ENCODE data around the gene FUBP1.

DNA sequence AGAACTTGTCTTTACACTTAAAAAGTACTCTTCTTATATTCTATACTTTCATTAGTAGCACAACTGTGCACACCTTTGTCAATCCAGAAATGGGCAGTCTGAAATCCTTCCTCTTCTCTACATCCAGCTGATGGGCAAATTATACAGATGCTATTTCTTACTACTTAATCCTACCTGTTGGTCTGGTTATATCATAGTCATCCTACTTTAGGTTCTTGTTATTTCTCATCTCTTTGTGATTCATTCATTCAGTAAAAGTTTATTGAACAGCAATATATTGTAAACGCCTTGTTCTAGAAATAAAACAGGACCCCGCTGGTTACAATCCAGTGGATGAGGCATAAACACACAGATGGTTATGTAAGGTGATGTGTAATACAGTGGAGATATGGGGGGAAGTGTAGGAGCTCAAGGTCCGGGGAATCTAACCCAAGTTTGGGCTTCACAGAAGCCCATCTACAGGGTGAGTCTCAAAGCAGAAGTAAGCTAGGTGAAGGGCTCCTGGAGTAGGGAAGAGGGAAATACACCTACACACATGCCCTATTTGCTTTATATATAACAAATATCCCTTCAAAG is 11.8 kb upstream of the FUBP1 start:
- TF ChIP-seq, protein P1, sequence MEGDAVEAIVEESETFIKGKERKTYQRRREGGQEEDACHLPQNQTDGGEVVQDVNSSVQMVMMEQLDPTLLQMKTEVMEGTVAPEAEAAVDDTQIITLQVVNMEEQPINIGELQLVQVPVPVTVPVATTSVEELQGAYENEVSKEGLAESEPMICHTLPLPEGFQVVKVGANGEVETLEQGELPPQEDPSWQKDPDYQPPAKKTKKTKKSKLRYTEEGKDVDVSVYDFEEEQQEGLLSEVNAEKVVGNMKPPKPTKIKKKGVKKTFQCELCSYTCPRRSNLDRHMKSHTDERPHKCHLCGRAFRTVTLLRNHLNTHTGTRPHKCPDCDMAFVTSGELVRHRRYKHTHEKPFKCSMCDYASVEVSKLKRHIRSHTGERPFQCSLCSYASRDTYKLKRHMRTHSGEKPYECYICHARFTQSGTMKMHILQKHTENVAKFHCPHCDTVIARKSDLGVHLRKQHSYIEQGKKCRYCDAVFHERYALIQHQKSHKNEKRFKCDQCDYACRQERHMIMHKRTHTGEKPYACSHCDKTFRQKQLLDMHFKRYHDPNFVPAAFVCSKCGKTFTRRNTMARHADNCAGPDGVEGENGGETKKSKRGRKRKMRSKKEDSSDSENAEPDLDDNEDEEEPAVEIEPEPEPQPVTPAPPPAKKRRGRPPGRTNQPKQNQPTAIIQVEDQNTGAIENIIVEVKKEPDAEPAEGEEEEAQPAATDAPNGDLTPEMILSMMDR (IDR thresholded peaks at IDR 0.05; ENCODE audit: poor library complexity) = no peak
- TF ChIP-seq EZH2phosphoT487 (IDR thresholded peaks at IDR 0.05; ENCODE audit: low read depth, severe bottlenecking, unreplicated experiment) (no peak), EZH2 (IDR thresholded peaks at IDR 0.05; ENCODE audit: borderline replicate concordance) (no peak)
